Testis (tissue), 3 donors: ENCODE results near the gene CA11. TPM values are rescaled to one million over a fixed set of nuclear protein-coding genes. Genes with fewer than 3 reads are reported as not detected.

Experiments used
- DNase-seq: peaks from one replicate; pipeline ENCODE4 v3.0.0-alpha.2; 2019
- H3K27ac ChIP-seq, 2 donors: fragments of 200-600 bp; sonication (generic); one replicate each; pipeline ENCODE4 v1.5.1; 2019
- H3K27me3 ChIP-seq: fragments of 200-600 bp; sonication (generic); one replicate; pipeline ENCODE4 v1.5.1; 2019
- H3K36me3 ChIP-seq: fragments of 200-600 bp; sonication (generic); one replicate; pipeline ENCODE4 v1.5.1; 2017; ENCODE audit warnings: low read depth; ENCODE audit errors: missing control alignments
- H3K4me1 ChIP-seq: fragments of 200-600 bp; sonication (generic); one replicate; pipeline ENCODE4 v1.5.1; 2019
- H3K4me3 ChIP-seq, 2 donors: fragments of 200-600 bp; sonication (generic); one replicate each; pipeline ENCODE4 v1.5.1; 2017 to 2019
- H3K9me3 ChIP-seq: fragments of 200-600 bp; sonication (generic); one replicate; pipeline ENCODE4 v1.5.1; 2017
- CTCF ChIP-seq, 3 experiments: fragments of 450-650 bp in 2 of 3; fragments of 200-600 bp in 1 of 3; sonication (generic) in 1 of 3; IDR thresholded peaks; one replicate each; pipeline ENCODE4 v1.5.1; 2016 to 2019; ENCODE audit warnings: antibody characterized with exemption in 3 of 3, mild to moderate bottlenecking in 2 of 3, moderate library complexity in 1 of 3
- POLR2A ChIP-seq: fragments of 450-650 bp; IDR thresholded peaks from one replicate; pipeline ENCODE4 v1.6.1; 2017; ENCODE audit warnings: antibody characterized with exemption, mild to moderate bottlenecking, moderate library complexity
- WGBS, 2 donors: methylation state at CpG; one replicate each; pipeline ENCODE4 v1.1.5; 2018; 5-methylcytosine and 5-hydroxymethylcytosine counted together
- intact Hi-C: fragments of 100-400 bp; cut with DNase I; formaldehyde crosslinking; loops from one replicate; pipeline ENCODE4 v1.15.1; 2023; ENCODE audit warnings: low total_unique reads
- polyA plus RNA-seq: library from polyadenylated mRNA; stranded (reverse); fragments of 350-450 nt; fragmentation: Illumina TruSeq; extraction: RNeasy Lipid Tissue Mini Kit (QIAGEN cat#74804); gene quantifications from one replicate; pipeline ENCODE4 v1.2.3, GENCODE V29; 2014; ENCODE audit warnings: low read depth, low replicate concordance; ENCODE audit not compliant: insufficient read depth
- total RNA-seq, 2 donors: library from RNA; depleted of rRNA; stranded (reverse); fragments of >200 nt; gene quantifications; one replicate each; pipeline ENCODE4 v1.2.3, GENCODE V29; 2016

Gene CA11
- total and polyA plus RNA-seq, 3 donors from 2014 or later: 6.3 to 20.0 (median 6.8) TPM

GRCh38 chr19:48627865-48628314 is 18.1 kb downstream of the CA11 start:
- Histone ChIP-seq H3K27me3 (no peaks in the 10 kb centered on the region), H3K9me3 (no peaks in the 10 kb centered on the region), H3K4me1 (peaks cover 41% of the 10 kb centered on the region), H3K36me3 (no peaks in the 10 kb centered on the region), H3K27ac (no peak overlapping the region), H3K4me3 (no peak overlapping the region)
- DNase-seq: no peak
- WGBS, 2 donors: 89 to 90% methylated on average over 7 to 17 of the region's 17 CpGs
- intact Hi-C loops: no loop called here
- no peak for TF ChIP-seq CTCF (IDR thresholded peaks at IDR 0.05)

DNA sequence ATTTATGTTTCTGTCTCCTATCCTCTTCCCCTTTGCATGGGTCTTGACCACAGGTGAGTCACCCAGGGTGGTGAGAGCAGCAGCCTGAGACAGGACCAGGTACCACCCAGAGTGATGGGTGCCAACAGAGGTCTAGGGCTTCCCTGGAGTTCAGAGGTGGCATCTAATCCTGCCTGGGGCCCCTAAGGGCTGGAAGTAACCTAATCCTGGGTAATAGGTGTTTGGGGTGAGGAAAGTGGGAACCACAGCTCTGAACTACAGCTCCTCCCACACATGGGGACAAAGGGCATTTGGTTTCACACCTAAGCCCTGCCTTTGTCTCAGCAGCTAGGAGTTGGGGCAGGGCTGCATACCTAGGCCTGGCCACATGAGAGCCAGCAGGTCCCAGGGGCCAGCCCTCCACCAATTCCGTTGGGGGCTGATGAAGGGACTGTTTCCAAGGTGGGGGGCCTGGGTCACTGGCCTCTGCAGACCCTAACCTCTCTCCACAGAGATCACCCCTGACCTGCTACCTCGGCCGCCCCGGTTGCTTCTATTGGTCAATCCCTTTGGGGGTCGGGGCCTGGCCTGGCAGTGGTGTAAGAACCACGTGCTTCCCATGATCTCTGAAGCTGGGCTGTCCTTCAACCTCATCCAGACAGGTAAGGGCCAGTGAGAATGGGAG is 18.7 kb downstream of the CA11 start:
- intact Hi-C loops: no loop called here
- WGBS, 2 donors: 84 to 92% methylated on average over 5 to 6 of the region's 6 CpGs
- no peak for DNase-seq
- no peak overlapping the region for H3K4me3 ChIP-seq
- no peak overlapping the region for H3K27ac ChIP-seq
- no peaks in the 10 kb centered on the region for H3K9me3 ChIP-seq
- peaks cover 36% of the 10 kb centered on the region for H3K4me1 ChIP-seq
- TF ChIP-seq CTCF (IDR thresholded peaks at IDR 0.05) (no peak), POLR2A (no peak)
- no peaks in the 10 kb centered on the region for H3K27me3 ChIP-seq
- no peaks in the 10 kb centered on the region for H3K36me3 ChIP-seq

- intact Hi-C loops: no loop called here
- TF ChIP-seq CTCF (IDR thresholded peaks at IDR 0.05) (no peak), POLR2A (no peak)
- Histone ChIP-seq H3K4me3 (no peak overlapping the region), H3K27ac (no peak overlapping the region), H3K9me3 (no peaks in the 10 kb centered on the region), H3K4me1 (peaks cover 28% of the 10 kb centered on the region), H3K36me3 (no peaks in the 10 kb centered on the region), H3K27me3 (no peaks in the 10 kb centered on the region)
- DNase-seq: no peak
- 87 to 93% methylated on average over 4 to 30 of the region's 30 CpGs for WGBS, 2 donors
These were observed 20.1 kb downstream of the CA11 start for GRCh38 chr19:48625891-48626327.

DNA sequence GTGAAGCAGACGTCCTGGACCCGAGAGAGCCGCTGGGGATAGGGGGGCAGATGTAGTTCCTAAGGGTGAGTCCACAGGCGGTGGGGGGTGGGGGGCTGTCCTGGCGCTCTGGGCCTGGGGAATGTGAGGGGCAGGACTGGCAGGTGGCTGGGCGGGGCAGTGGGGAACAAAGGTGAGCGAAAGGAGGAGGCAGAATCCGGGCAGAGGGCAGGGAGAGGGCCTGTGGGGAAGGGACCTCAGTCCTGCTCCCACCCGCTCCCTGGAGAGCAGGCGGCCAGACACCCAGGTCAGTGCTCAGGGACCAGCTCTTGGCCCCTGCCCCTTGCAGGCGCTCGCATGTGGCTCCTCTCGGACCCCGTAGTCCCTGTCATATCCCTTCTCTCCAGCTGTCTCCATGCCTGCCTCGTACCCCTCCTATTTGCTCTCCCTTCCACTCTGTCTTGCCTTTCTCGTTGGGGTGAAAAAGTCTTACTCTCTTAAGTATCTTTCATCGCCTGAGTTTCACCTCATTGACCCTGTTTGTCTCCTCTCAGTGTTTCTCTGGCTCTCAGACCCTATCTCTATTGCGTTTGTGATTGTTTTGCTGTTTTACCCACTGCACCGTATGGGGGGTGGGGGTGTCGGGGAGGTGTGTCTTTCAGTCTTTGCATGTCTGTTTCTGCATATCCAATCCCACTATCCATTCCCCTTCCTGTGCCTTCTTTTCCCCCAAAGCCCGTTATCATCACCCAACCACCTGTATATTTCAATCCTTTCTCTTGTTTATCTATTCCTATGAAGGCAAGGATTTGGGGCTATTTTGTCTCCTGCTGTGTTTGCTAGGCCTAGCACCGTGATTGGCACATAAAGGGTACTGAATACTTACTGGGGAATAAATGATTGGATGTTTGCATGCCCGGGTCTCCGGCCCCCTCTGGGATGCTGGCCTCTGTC is 20.9 kb downstream of the CA11 start:
- 41 to 50% methylated on average over 24 of the region's 24 CpGs for WGBS, 2 donors
- Histone ChIP-seq H3K4me1 (peaks cover 21% of the 10 kb centered on the region), H3K4me3 (peak overlapping the region; percentile 45 to 61), H3K9me3 (no peaks in the 10 kb centered on the region), H3K36me3 (no peaks in the 10 kb centered on the region), H3K27ac (peak overlapping the region; percentile 46 to 91), H3K27me3 (no peaks in the 10 kb centered on the region)
- no peak for TF ChIP-seq POLR2A
- TF ChIP-seq CTCF (IDR thresholded peaks at IDR 0.05): no peak
- intact Hi-C loops: no loop called here
- no peak for DNase-seq
